Measurements from ENCODE around the gene ATG9B. TPM values are rescaled to one million over a fixed set of nuclear protein-coding genes. Genes with fewer than 3 reads are reported as not detected.
"Not testable (repeated sequence)": the region's sequence is repeated elsewhere in the genome, so short reads cannot be mapped to it uniquely, and the experiment has no call there.

Gene ATG9B
- total RNA-seq, 1 donor from 2014 or later: 5.0 TPM

DNA sequence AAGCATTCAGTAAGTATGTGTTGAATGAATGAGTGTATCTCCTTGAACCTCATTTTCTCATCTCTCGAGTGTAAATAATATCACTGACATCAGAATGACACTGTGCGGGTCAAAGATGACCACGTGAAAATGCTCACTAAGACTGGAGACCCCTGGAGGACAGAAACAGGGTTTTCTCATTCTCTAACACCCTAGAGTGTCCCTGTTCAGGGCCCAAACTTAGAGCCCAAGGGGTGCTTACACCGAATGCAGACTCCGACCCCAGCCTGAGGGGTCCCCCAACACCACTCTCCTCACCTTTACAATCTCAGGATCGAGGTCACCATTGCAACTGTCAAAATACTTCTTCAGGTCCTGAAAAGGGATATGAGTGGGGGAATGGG, 32.0 kb upstream of the ATG9B start:
- peaks cover 14% of the 10 kb centered on the region for H3K36me3 Mint-ChIP-seq (ENCODE audit: low read depth)
- no peaks in the 10 kb centered on the region for H3K9me3 Mint-ChIP-seq
- no peaks in the 10 kb centered on the region for H3K27me3 Mint-ChIP-seq (ENCODE audit: low read depth)
- peaks cover 25% of the 10 kb centered on the region for H3K4me1 Mint-ChIP-seq (ENCODE audit: low read depth)
- DNase-seq (ENCODE audit: low spot score): no peak
- H3K4me3 Mint-ChIP-seq (ENCODE audit: low read depth): peak overlapping the region; percentile 94
- no peak overlapping the region for H3K27ac Mint-ChIP-seq
- intact Hi-C loops (cut with micrococcal nuclease): loop anchor here (5.0 kb wide), 2 partner anchors 44 to 1219 kb away; partner anchors contain the start of gene ZNF862

DNA sequence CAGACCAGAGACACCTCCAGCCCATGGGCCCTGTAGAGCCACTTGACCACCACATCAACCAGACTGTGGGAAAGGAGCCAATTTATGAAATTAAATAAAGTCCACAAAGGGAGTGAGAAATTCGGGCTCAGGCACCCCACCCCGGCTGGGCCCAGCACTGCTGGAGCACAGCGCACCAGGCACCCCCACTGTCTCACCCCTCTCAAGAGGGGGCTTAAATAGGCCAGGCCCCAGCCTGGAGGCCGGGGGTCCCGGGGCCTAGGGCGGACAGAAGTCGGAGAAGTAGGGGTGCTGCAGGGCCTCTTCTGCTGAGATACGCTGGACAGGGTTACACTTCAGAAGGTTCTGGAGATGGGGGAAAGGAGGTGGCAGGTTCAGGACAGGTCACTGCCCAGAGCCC, 29.5 kb upstream of the ATG9B start:
- DNase-seq (ENCODE audit: low spot score): no peak
- H3K4me1 Mint-ChIP-seq (ENCODE audit: low read depth): peaks cover 17% of the 10 kb centered on the region
- H3K27ac Mint-ChIP-seq: no peak overlapping the region
- H3K4me3 Mint-ChIP-seq (ENCODE audit: low read depth): no peak overlapping the region
- intact Hi-C loops (cut with micrococcal nuclease): no loop called here
- H3K27me3 Mint-ChIP-seq (ENCODE audit: low read depth): peaks cover 3% of the 10 kb centered on the region
- H3K9me3 Mint-ChIP-seq: no peaks in the 10 kb centered on the region
- peaks cover 14% of the 10 kb centered on the region for H3K36me3 Mint-ChIP-seq (ENCODE audit: low read depth)

DNA sequence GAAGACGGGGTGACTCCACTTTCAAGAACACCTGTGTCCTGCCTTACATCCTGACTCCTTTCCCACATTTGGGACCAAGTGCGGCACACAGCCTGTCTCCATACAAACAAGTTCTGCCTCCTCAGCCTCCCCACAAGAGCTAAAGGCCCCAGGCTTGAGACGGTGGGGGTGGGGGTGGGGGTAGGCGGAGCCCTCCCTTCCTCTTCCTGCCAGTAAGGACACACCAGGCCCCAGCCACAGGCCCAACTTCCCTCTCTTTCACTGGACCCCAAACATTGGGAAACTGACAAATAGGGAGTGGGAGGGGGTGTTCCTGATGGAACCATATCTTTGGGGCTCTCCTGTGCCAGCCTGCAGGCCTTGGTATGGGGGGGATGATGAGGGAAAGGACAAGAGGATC, 28.8 kb upstream of the ATG9B start:
- H3K4me1 Mint-ChIP-seq (ENCODE audit: low read depth): peaks cover 13% of the 10 kb centered on the region
- no peaks in the 10 kb centered on the region for H3K9me3 Mint-ChIP-seq
- no peak for DNase-seq (ENCODE audit: low spot score)
- no peak overlapping the region for H3K27ac Mint-ChIP-seq
- intact Hi-C loops (cut with micrococcal nuclease): no loop called here
- H3K4me3 Mint-ChIP-seq (ENCODE audit: low read depth): no peak overlapping the region
- peaks cover 3% of the 10 kb centered on the region for H3K27me3 Mint-ChIP-seq (ENCODE audit: low read depth)
- peaks cover 14% of the 10 kb centered on the region for H3K36me3 Mint-ChIP-seq (ENCODE audit: low read depth)

DNA sequence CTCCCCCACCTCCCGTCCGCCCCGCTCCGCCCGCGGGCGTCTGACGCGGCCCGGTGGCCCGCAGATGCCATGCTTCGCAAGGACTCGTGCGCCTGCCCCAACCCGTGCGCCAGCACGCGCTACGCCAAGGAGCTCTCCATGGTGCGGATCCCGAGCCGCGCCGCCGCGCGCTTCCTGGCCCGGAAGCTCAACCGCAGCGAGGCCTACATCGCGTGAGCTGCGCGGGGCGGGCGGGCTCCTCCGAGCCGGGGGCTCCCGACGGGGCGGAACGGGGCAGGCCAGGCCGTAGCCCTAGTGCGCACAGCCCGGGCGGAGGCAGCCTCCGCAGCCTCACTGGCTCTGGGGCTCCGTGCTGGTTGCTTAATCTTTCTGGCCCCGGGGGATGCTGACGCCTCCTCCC, 26.8 kb upstream of the ATG9B start:
- H3K4me3 Mint-ChIP-seq (ENCODE audit: low read depth): no peak overlapping the region
- H3K36me3 Mint-ChIP-seq (ENCODE audit: low read depth): peaks cover 14% of the 10 kb centered on the region
- peak; percentile 67 for DNase-seq (ENCODE audit: low spot score)
- no peak overlapping the region for H3K27ac Mint-ChIP-seq
- H3K27me3 Mint-ChIP-seq (ENCODE audit: low read depth): peaks cover 3% of the 10 kb centered on the region
- no peaks in the 10 kb centered on the region for H3K9me3 Mint-ChIP-seq
- intact Hi-C loops (cut with micrococcal nuclease): no loop called here
- peaks cover 2% of the 10 kb centered on the region for H3K4me1 Mint-ChIP-seq (ENCODE audit: low read depth)

DNA sequence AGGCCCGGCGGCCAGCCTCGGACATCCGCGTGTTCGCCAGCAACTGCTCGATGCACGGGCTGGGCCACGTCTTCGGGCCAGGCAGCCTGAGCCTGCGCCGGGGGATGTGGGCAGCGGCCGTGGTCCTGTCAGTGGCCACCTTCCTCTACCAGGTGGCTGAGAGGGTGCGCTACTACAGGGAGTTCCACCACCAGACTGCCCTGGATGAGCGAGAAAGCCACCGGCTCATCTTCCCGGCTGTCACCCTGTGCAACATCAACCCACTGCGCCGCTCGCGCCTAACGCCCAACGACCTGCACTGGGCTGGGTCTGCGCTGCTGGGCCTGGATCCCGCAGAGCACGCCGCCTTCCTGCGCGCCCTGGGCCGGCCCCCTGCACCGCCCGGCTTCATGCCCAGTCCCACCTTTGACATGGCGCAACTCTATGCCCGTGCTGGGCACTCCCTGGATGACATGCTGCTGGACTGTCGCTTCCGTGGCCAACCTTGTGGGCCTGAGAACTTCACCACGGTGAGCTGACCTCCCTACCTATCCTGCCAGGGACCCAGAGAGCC, 24.7 kb upstream of the ATG9B start:
- H3K27me3 Mint-ChIP-seq (ENCODE audit: low read depth): peaks cover 3% of the 10 kb centered on the region
- peaks cover 2% of the 10 kb centered on the region for H3K4me1 Mint-ChIP-seq (ENCODE audit: low read depth)
- H3K9me3 Mint-ChIP-seq: no peaks in the 10 kb centered on the region

DNA sequence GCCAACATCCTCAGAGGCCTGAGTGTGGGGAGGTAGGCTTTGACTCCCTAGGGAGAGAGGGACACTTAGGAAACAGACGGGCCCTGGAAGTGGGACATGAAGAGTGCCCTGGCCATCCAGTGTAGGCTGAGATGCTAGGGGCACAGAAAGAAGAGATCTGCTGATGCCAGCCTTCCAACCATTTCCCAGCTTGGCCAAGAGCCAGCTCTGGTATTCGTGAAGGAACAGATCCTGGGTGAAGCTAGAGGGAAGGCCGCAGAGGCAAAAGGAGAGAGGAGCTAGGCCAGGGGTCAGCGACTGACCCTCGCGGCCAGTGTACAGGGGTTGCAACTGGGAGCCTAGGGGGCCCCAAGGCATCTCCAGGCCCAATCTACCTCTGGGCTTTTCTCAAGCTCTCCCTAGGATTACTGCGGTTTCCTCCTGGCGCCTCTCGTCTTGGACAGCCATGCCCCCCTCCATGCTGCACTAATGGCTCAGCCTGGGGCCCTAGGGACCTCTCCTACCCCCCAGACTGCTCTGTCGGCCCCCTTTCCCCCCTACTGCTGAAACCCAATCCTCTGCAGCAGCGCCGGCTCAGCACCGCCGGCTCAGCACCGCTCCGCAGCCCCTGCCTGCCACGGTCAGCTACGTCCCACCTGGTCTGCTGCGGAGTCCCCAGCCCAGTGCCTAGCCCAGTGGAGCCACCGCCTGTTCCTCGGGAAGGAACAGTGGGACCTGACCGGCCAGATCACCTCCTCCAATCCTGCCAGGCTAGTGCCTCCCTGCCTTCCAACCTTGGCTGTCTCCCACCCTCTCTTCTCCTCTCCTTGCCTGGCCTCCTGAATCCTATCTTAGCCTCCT, 23.9 kb upstream of the ATG9B start, which contains the start of gene ASIC3:
Gene ASIC3, plus strand, starts transcription at position 556 of the 840 bp plus-strand sequence. CDS start 355 bp downstream, outside the sequence.
- intact Hi-C loops (cut with micrococcal nuclease): no loop called here
- H3K27ac Mint-ChIP-seq: no peak within 1 kb of the TSS
- no peak for DNase-seq (ENCODE audit: low spot score)
- no peaks in the 10 kb centered on the region for H3K9me3 Mint-ChIP-seq
- peaks cover 3% of the 10 kb centered on the region for H3K27me3 Mint-ChIP-seq (ENCODE audit: low read depth)
- no peak within 1 kb of the TSS for H3K4me3 Mint-ChIP-seq (ENCODE audit: low read depth)
- peaks cover 2% of the 10 kb centered on the region for H3K4me1 Mint-ChIP-seq (ENCODE audit: low read depth)
- peaks cover 3% of the 10 kb centered on the region for H3K36me3 Mint-ChIP-seq (ENCODE audit: low read depth)

More for the DNA sequence above, 24.7 kb upstream of the ATG9B start:
- Mint-ChIP-seq H3K27ac (no peak overlapping the region), H3K4me3 (ENCODE audit: low read depth) (no peak overlapping the region), H3K36me3 (ENCODE audit: low read depth) (peaks cover 7% of the 10 kb centered on the region)
- DNase-seq (ENCODE audit: low spot score): no peak
- intact Hi-C loops (cut with micrococcal nuclease): no loop called here

DNA sequence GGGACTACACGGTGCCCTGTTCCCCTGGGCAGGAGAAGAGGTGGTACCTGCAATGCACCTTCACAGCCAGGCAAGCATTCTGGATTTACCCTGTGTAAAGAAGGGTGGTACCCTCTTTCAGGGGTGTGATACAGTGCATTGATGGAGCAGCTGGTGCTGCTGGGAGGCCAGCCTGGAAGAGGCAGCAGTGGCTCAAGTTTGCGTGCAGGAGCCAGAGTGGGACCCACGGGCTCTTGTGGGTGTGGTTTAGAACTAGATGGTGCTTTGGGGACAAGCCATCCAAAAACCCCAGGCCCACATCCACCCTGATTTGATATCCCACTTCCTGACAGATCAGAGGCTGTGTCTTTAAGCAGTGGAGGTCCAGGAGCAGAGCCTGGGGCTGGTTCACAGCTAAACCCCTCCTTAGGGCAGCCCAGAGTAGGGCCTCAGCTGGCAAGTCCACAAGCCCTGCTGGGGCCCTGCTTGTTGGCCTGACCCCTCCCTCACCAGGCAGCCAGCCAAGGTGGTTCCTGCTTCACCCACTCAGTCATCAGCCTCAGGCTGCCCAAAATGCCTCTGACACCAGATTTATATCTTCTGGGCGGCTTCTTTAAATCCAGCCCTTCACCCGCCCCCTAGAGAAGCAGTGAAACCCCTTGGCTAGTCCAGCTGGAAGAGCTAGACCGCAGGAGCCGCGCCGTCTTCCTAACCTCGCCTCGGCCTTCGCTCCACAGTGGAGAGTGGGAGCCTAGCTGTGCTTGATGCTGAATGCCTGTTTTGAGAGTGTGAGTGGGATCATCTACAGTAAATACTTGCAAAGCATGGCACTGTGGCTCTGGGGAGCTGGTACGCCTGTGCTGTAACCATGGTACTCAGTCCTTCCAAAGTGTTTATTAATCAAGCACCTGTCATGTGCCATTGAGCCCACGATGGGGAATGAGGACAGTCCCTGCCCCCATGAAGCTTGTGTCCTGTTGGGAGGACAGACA, 22.6 kb upstream of the ATG9B start:
- Mint-ChIP-seq H3K4me1 (ENCODE audit: low read depth) (no peaks in the 10 kb centered on the region), H3K27ac (no peak overlapping the region), H3K4me3 (ENCODE audit: low read depth) (no peak overlapping the region), H3K9me3 (no peaks in the 10 kb centered on the region), H3K27me3 (ENCODE audit: low read depth) (peaks cover 3% of the 10 kb centered on the region), H3K36me3 (ENCODE audit: low read depth) (no peaks in the 10 kb centered on the region)
- intact Hi-C loops (cut with micrococcal nuclease): no loop called here
- DNase-seq (ENCODE audit: low spot score): no peak

DNA sequence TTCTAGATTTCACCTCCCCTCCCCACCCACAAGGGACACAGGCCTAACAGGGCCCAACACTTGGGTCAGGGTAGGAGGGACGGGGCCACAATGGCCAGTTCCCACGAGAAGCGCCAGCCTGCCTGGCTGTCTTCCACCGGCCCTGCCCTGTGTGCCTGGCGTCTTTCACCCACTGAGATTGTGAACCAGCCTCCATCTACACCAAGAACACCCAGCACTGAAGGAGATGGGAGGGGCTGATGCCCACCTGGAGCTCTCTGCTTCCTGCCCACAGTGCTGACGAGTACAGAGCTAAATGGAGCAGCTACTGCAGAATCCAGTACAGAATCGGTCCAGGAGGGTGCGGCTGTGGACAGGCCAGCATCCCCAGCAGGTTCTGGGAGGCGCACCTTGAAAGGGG, 21.7 kb upstream of the ATG9B start:
- H3K36me3 Mint-ChIP-seq (ENCODE audit: low read depth): no peaks in the 10 kb centered on the region

DNA sequence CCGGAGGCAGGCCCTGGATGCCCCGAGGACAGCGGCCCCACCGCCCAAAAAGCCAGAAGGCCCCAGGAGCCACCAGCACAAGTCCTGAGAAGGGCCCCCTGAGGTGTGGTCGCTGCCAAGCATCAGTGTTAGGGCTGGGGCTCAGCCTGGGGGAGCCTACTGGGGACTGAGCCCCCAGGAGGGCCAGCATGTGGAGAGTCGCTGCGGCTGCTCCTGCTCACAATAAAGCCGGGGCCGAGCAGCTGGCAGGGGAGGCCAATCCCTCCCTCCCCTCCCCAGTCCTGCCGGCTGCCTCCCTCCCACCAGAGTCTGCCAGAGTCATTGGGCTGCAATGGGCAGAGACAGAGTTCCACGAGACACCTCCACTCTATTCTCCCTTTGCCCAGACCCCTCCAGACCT, 21.0 kb upstream of the ATG9B start:
- no peak for DNase-seq (ENCODE audit: low spot score)

More for the DNA sequence above, 21.7 kb upstream of the ATG9B start:
- H3K27me3 Mint-ChIP-seq (ENCODE audit: low read depth): peaks cover 3% of the 10 kb centered on the region
- intact Hi-C loops (cut with micrococcal nuclease): no loop called here
- H3K4me1 Mint-ChIP-seq (ENCODE audit: low read depth): no peaks in the 10 kb centered on the region
- H3K27ac Mint-ChIP-seq: no peak overlapping the region
- no peak overlapping the region for H3K4me3 Mint-ChIP-seq (ENCODE audit: low read depth)
- H3K9me3 Mint-ChIP-seq: no peaks in the 10 kb centered on the region
- no peak for DNase-seq (ENCODE audit: low spot score)

DNA sequence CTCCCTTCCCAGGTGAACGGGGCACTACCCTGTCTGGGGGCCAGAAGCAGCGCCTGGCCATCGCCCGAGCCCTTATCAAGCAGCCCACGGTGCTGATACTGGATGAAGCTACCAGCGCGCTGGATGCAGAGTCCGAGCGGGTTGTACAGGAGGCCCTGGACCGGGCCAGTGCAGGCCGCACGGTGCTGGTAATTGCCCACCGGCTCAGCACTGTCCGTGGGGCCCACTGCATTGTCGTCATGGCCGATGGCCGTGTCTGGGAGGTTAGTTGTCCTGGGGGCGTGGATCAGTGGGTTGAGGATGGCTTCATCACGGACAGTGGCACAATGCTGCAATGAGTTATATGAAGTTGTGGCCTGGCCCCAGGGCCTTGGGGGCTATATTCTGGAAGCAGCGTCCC, 19.7 kb upstream of the ATG9B start:
- H3K4me3 Mint-ChIP-seq (ENCODE audit: low read depth): no peak overlapping the region

More for the DNA sequence above, 21.0 kb upstream of the ATG9B start:
- H3K4me3 Mint-ChIP-seq (ENCODE audit: low read depth): no peak overlapping the region
- H3K9me3 Mint-ChIP-seq: no peaks in the 10 kb centered on the region
- peak overlapping the region; percentile 38 for H3K27ac Mint-ChIP-seq
- H3K36me3 Mint-ChIP-seq (ENCODE audit: low read depth): no peaks in the 10 kb centered on the region
- no peaks in the 10 kb centered on the region for H3K4me1 Mint-ChIP-seq (ENCODE audit: low read depth)
- intact Hi-C loops (cut with micrococcal nuclease): no loop called here
- H3K27me3 Mint-ChIP-seq (ENCODE audit: low read depth): peaks cover 3% of the 10 kb centered on the region

DNA sequence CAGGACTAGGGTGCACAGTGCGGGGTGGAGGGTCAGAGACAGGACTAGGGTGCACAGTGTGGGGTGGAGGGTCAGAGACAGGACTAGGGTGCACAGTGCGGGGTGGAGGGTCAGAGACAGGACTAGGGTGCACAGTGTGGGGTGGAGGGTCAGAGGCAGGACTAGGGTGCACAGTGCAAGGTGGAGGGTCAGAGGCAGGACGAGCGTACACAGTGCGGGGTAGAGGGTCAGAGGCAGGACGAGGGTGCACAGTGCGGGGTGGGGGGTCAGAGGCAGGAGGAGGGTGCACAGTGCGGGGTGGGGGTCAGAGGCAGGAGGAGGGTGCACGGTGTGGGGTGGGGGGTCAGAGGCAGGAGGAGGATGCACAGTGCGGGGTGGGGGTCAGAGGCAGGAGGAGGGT, 19.2 kb upstream of the ATG9B start:
- H3K27me3 Mint-ChIP-seq (ENCODE audit: low read depth); DNase-seq (ENCODE audit: low spot score); intact Hi-C loops (cut with micrococcal nuclease); H3K4me3 Mint-ChIP-seq (ENCODE audit: low read depth); H3K36me3 Mint-ChIP-seq (ENCODE audit: low read depth); H3K27ac Mint-ChIP-seq; H3K9me3 Mint-ChIP-seq: not testable (repeated sequence)
- peaks cover 15% of the 10 kb centered on the region for H3K4me1 Mint-ChIP-seq (ENCODE audit: low read depth)

More for the DNA sequence above, 19.7 kb upstream of the ATG9B start:
- Mint-ChIP-seq H3K27me3 (ENCODE audit: low read depth) (no peaks in the 10 kb centered on the region), H3K36me3 (ENCODE audit: low read depth) (peaks cover 3% of the 10 kb centered on the region), H3K27ac (no peak overlapping the region), H3K4me1 (ENCODE audit: low read depth) (peaks cover 11% of the 10 kb centered on the region), H3K9me3 (no peaks in the 10 kb centered on the region)
- DNase-seq (ENCODE audit: low spot score): no peak
- intact Hi-C loops (cut with micrococcal nuclease): no loop called here

DNA sequence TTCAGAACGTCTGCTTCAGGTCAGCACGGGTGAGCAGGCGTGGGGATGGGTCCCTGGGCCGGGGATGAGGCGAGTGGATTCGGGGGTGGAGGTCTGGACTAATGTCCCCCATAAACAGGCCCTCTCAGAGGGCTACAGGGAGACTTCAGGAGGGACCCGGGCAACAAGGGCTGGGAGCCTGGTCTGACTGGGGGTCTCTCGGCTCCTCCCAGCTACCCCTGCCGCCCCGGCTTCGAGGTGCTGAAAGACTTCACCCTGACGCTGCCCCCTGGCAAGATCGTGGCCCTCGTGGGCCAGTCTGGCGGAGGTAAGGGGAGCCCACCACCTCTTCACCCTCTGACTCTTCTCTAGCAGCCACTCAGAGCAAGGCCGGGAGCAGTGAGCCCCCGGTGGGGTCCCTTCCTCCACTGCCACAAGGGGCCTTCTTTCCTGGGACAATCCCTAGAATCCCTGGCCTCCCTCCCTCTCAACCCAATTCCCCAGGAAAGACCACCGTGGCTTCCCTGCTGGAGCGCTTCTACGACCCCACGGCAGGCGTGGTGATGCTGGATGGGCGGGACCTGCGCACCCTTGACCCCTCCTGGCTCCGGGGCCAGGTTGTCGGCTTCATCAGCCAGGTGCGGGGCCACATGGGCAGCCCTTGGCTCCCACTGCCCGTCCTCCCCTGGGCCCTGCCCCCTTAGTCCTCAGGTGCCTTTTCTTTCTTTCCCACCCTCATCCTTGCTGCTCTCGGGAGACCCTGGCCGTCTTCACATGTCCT, 16.5 kb upstream of the ATG9B start:
- intact Hi-C loops (cut with micrococcal nuclease): no loop called here
- peaks cover 14% of the 10 kb centered on the region for H3K36me3 Mint-ChIP-seq (ENCODE audit: low read depth)
- H3K4me3 Mint-ChIP-seq (ENCODE audit: low read depth): no peak overlapping the region
- no peak overlapping the region for H3K27ac Mint-ChIP-seq
- no peaks in the 10 kb centered on the region for H3K9me3 Mint-ChIP-seq
- no peak for DNase-seq (ENCODE audit: low spot score)
- H3K27me3 Mint-ChIP-seq (ENCODE audit: low read depth): no peaks in the 10 kb centered on the region
- peaks cover 15% of the 10 kb centered on the region for H3K4me1 Mint-ChIP-seq (ENCODE audit: low read depth)
